GM23338 (cell line): ENCODE data around the gene MME. TPM values are rescaled to one million over a fixed set of nuclear protein-coding genes. Genes with fewer than 3 reads are reported as not detected.

Experiments used
- ATAC-seq: fragments of 200-7000 bp; cut with Tn5 transposase; 3 replicates; pipeline ENCODE4 v1.9.1; 2020
- DNase-seq: peaks from one replicate; pipeline ENCODE4 v3.0.0-alpha.2; 2015; ENCODE audit warnings: low spot score
- H2AFZ ChIP-seq: fragments of 200-600 bp; sonication (generic); 2 replicates; pipeline ENCODE4 v1.8.0; 2016; ENCODE audit warnings: antibody characterized with exemption, mild to moderate bottlenecking, moderate library complexity
- H3F3A ChIP-seq: fragments of 200-600 bp; sonication (generic); replicated peaks from 2 replicates; pipeline ENCODE4 v1.8.0; 2017; ENCODE audit warnings: antibody characterized with exemption, mixed run types, low read depth
- H3K27ac ChIP-seq: fragments of 200-600 bp; sonication (generic); 2 replicates; pipeline ENCODE4 v1.6.1; 2016; ENCODE audit warnings: low read depth
- H3K27me3 ChIP-seq: fragments of 200-600 bp; sonication (generic); 2 replicates; pipeline ENCODE4 v1.8.0; 2016; ENCODE audit warnings: mild to moderate bottlenecking, mixed run types, moderate library complexity; ENCODE audit not compliant: insufficient read depth
- H3K36me3 ChIP-seq: fragments of 200-600 bp; sonication (generic); 2 replicates; pipeline ENCODE4 v1.8.0; 2016; ENCODE audit warnings: mild to moderate bottlenecking; ENCODE audit not compliant: insufficient read depth
- H3K4me1 ChIP-seq: fragments of 200-600 bp; sonication (generic); 2 replicates; pipeline ENCODE4 v1.8.0; 2016; ENCODE audit warnings: mild to moderate bottlenecking, moderate library complexity; ENCODE audit not compliant: insufficient read depth
- H3K4me2 ChIP-seq: fragments of 200-600 bp; sonication (generic); 2 replicates; pipeline ENCODE4 v1.7.1; 2017; ENCODE audit warnings: mixed run types
- H3K4me3 ChIP-seq: fragments of 200-600 bp; sonication (generic); 2 replicates; pipeline ENCODE4 v1.6.1; 2016; ENCODE audit warnings: mixed run types
- H3K79me2 ChIP-seq: fragments of 200-600 bp; sonication (generic); replicated peaks from 2 replicates; pipeline ENCODE4 v1.8.0; 2017; ENCODE audit warnings: mild to moderate bottlenecking; ENCODE audit not compliant: insufficient read depth
- H3K9me2 ChIP-seq: fragments of 200-600 bp; sonication (generic); 2 replicates; pipeline ENCODE4 v1.8.0; 2017; ENCODE audit not compliant: insufficient read depth
- H4K20me1 ChIP-seq: fragments of 200-600 bp; sonication (generic); replicated peaks from 2 replicates; pipeline ENCODE4 v1.8.0; 2017; ENCODE audit warnings: mild to moderate bottlenecking; ENCODE audit not compliant: insufficient read depth
- H3K27ac Mint-ChIP-seq: 2 replicates; pipeline ENCODE4 v1.8.0; 2020; ENCODE audit warnings: inconsistent platforms, mild to moderate bottlenecking, moderate library complexity, mixed read lengths
- H3K27me3 Mint-ChIP-seq: 3 replicates; pipeline ENCODE4 v1.8.0; 2022; ENCODE audit warnings: low read depth, mild to moderate bottlenecking, moderate library complexity, mixed read lengths, inconsistent platforms; ENCODE audit not compliant: insufficient read depth, poor library complexity
- H3K36me3 Mint-ChIP-seq: 3 replicates; pipeline ENCODE4 v1.8.0; 2021; ENCODE audit warnings: low read depth, mild to moderate bottlenecking, inconsistent platforms, moderate library complexity, mixed read lengths
- H3K4me1 Mint-ChIP-seq: 3 replicates; pipeline ENCODE4 v1.8.0; 2020; ENCODE audit warnings: mild to moderate bottlenecking, inconsistent platforms, mixed read lengths
- H3K4me3 Mint-ChIP-seq: 3 replicates; pipeline ENCODE4 v1.8.0; 2021; ENCODE audit warnings: moderate library complexity, mild to moderate bottlenecking, inconsistent platforms, mixed read lengths
- H3K9me3 Mint-ChIP-seq: 3 replicates; pipeline ENCODE4 v1.8.0; 2020; ENCODE audit warnings: moderate library complexity, mild to moderate bottlenecking, inconsistent platforms, mixed read lengths
- CREB1 ChIP-seq: fragments of 250-450 bp; sonication (Bioruptor Pico); IDR thresholded peaks from 2 replicates; pipeline ENCODE4 v1.5.0; 2020; ENCODE audit warnings: low read depth, mild to moderate bottlenecking, moderate library complexity
- EZH2 ChIP-seq: fragments of 200-600 bp; sonication (generic); IDR thresholded peaks from one replicate; pipeline ENCODE4 v1.8.0; 2017; ENCODE audit warnings: antibody characterized with exemption, mild to moderate bottlenecking, low read depth; ENCODE audit not compliant: unreplicated experiment
- EZH2phosphoT487 ChIP-seq: fragments of 200-600 bp; sonication (generic); IDR thresholded peaks from one replicate; pipeline ENCODE4 v1.8.1; 2018; ENCODE audit warnings: antibody characterized with exemption; ENCODE audit not compliant: unreplicated experiment
- JUNB ChIP-seq: IDR thresholded peaks from one replicate; pipeline ENCODE4 v1.6.1; 2016; ENCODE audit warnings: antibody characterized with exemption; ENCODE audit not compliant: unreplicated experiment
- NANOG ChIP-seq: IDR thresholded peaks from 2 replicates; pipeline ENCODE4 v1.6.1; 2016; ENCODE audit warnings: antibody characterized with exemption, borderline replicate concordance
- POLR2AphosphoS5 ChIP-seq: IDR thresholded peaks from 2 replicates; pipeline ENCODE4 v1.6.1; 2016; ENCODE audit warnings: antibody characterized with exemption, low read depth
- REST ChIP-seq: IDR thresholded peaks from one replicate; pipeline ENCODE4 v1.6.1; 2018; ENCODE audit warnings: antibody characterized with exemption; ENCODE audit not compliant: unreplicated experiment
- STAT1 ChIP-seq: IDR thresholded peaks from one replicate; pipeline ENCODE4 v1.6.1; 2016; ENCODE audit warnings: antibody characterized with exemption; ENCODE audit not compliant: unreplicated experiment
- ZNF114 ChIP-seq: fragments of 250-450 bp; sonication (Bioruptor Pico); IDR thresholded peaks from 2 replicates; pipeline ENCODE4 v1.5.0; 2020; ENCODE audit warnings: mild to moderate bottlenecking, moderate library complexity
- ZNF331 ChIP-seq: fragments of 250-450 bp; sonication (Bioruptor Pico); IDR thresholded peaks from 2 replicates; pipeline ENCODE4 v1.5.0; 2020; ENCODE audit warnings: low read depth, mild to moderate bottlenecking, moderate library complexity
- ZNF462 ChIP-seq: fragments of 250-450 bp; sonication (Bioruptor Pico); IDR thresholded peaks from 2 replicates; pipeline ENCODE4 v1.5.0; 2020; ENCODE audit warnings: mild to moderate bottlenecking, moderate library complexity
- polyA plus RNA-seq: library from polyadenylated mRNA; unstranded; fragments of >200 nt; fragmentation: Nextera tagmentation; extraction: Ambion mirVana; gene quantifications from 2 replicates; pipeline ENCODE4 v1.2.1, GENCODE V29; 2016
- total RNA-seq: library from RNA; depleted of rRNA; stranded (reverse); fragments of >200 nt; shearing (Covaris generic); gene quantifications from 2 replicates; pipeline ENCODE4 v1.2.3, GENCODE V29; 2014
- TF ChIP-seq, protein P1 (sequence below), 2 experiments: fragments of 200-600 bp in 1 of 2; sonication (generic) in 1 of 2; conservative IDR thresholded peaks; 2 replicates each; pipeline versions ENCODE4 v1.5.1 to v1.6.1; 2016 to 2017; ENCODE audit warnings: antibody characterized with exemption in 2 of 2, low read depth in 2 of 2, mild to moderate bottlenecking in 2 of 2, moderate library complexity in 1 of 2
- TF ChIP-seq, protein P2 (sequence below): IDR thresholded peaks from 2 replicates; pipeline ENCODE4 v1.6.1; 2016; ENCODE audit warnings: antibody characterized with exemption

The MME gene
- total and polyA plus RNA-seq, 2 experiments from 2014 or later = 15.2 to 76.7 TPM

- H2AFZ ChIP-seq = no peak overlapping the region
- no peak overlapping the region for H3K27ac ChIP-seq
- ATAC-seq = no peak
- Mint-ChIP-seq H3K27ac (peak overlapping the region; percentile 26), H3K27me3 (no peaks in the 10 kb centered on the region), H3K4me1 (peaks cover 6% of the 10 kb centered on the region; the same call in 2 of the 3 replicates), H3K4me3 (no peak overlapping the region), H3K9me3 (no peaks in the 10 kb centered on the region; the same call in 2 of the 3 replicates), H3K36me3 (no peaks in the 10 kb centered on the region)
- H3K27me3 ChIP-seq = no peaks in the 10 kb centered on the region
- TF ChIP-seq ZNF462 (CRISPR knock-in tag) (no peak), EZH2 (no peak), ZNF331 (no peak), NANOG (no peak), STAT1 (no peak), JUNB (no peak), EZH2phosphoT487 (no peak), POLR2AphosphoS5 (no peak), CREB1 (CRISPR knock-in tag) (no peak), ZNF114 (CRISPR knock-in tag) (no peak), REST (no peak)
- TF ChIP-seq, protein P1, sequence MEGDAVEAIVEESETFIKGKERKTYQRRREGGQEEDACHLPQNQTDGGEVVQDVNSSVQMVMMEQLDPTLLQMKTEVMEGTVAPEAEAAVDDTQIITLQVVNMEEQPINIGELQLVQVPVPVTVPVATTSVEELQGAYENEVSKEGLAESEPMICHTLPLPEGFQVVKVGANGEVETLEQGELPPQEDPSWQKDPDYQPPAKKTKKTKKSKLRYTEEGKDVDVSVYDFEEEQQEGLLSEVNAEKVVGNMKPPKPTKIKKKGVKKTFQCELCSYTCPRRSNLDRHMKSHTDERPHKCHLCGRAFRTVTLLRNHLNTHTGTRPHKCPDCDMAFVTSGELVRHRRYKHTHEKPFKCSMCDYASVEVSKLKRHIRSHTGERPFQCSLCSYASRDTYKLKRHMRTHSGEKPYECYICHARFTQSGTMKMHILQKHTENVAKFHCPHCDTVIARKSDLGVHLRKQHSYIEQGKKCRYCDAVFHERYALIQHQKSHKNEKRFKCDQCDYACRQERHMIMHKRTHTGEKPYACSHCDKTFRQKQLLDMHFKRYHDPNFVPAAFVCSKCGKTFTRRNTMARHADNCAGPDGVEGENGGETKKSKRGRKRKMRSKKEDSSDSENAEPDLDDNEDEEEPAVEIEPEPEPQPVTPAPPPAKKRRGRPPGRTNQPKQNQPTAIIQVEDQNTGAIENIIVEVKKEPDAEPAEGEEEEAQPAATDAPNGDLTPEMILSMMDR (conservative IDR thresholded peaks at IDR 0.05; ENCODE audit: low read depth in 2 of 2) = no peak
- TF ChIP-seq, protein P2, sequence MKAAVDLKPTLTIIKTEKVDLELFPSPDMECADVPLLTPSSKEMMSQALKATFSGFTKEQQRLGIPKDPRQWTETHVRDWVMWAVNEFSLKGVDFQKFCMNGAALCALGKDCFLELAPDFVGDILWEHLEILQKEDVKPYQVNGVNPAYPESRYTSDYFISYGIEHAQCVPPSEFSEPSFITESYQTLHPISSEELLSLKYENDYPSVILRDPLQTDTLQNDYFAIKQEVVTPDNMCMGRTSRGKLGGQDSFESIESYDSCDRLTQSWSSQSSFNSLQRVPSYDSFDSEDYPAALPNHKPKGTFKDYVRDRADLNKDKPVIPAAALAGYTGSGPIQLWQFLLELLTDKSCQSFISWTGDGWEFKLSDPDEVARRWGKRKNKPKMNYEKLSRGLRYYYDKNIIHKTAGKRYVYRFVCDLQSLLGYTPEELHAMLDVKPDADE = no peak
- H3K4me3 ChIP-seq = no peak overlapping the region
- H3K4me1 ChIP-seq = no peaks in the 10 kb centered on the region; the same call in 1 of the 2 replicates
- DNase-seq = no peak
- peaks cover 8% of the 10 kb centered on the region; the same call in 1 of the 2 replicates for H3K79me2 ChIP-seq
- H3F3A ChIP-seq = no peaks in the 10 kb centered on the region
- H4K20me1 ChIP-seq = no peaks in the 10 kb centered on the region
- no peaks in the 10 kb centered on the region for H3K9me2 ChIP-seq
- no peaks in the 10 kb centered on the region for H3K36me3 ChIP-seq
- H3K4me2 ChIP-seq = no peak overlapping the region
These were observed 26.0 kb downstream of the MME start for GRCh38 chr3:155106119-155106518.
